GM18520 (cell line): ENCODE data around the gene FARP1.

ENCODE experiments used
- ATAC-seq: cut with Tn5 transposase; IDR thresholded peaks from one replicate; pipeline ENCODE4 v1.9.1; 2021; ENCODE audit not compliant: unreplicated experiment

Gene FARP1

GRCh38 chr13:98198683-98199082, 55.8 kb downstream of the FARP1 start:
- no peak for ATAC-seq

GRCh38 chr13:98199480-98199879, 56.6 kb downstream of the FARP1 start:
- ATAC-seq, result no peak

GRCh38 chr13:98200211-98200878, 57.5 kb downstream of the FARP1 start:
- no peak for ATAC-seq

GRCh38 chr13:98201189-98201588, 58.3 kb downstream of the FARP1 start:
- no peak for ATAC-seq

GRCh38 chr13:98201984-98202383, 59.1 kb downstream of the FARP1 start:
- no peak for ATAC-seq

GRCh38 chr13:98203646-98204326, 60.9 kb downstream of the FARP1 start:
- no peak for ATAC-seq

GRCh38 chr13:98204546-98204945, 61.7 kb downstream of the FARP1 start:
- ATAC-seq, result no peak

- ATAC-seq, result no peak
Observed at GRCh38 chr13:98206946-98207345, 64.1 kb downstream of the FARP1 start.

- ATAC-seq, result no peak
Observed at GRCh38 chr13:98207416-98207815, 64.5 kb downstream of the FARP1 start.

- no peak for ATAC-seq
Observed at GRCh38 chr13:98208606-98209005, 65.7 kb downstream of the FARP1 start.

GRCh38 chr13:98212763-98213162, 69.9 kb downstream of the FARP1 start:
- no peak for ATAC-seq

GRCh38 chr13:98213354-98213753, 70.5 kb downstream of the FARP1 start:
- ATAC-seq, result no peak

GRCh38 chr13:98214008-98214643, 71.2 kb downstream of the FARP1 start:
- no peak for ATAC-seq

- no peak for ATAC-seq
Observed at GRCh38 chr13:98214707-98215106, 71.8 kb downstream of the FARP1 start.

- ATAC-seq, result no peak
Observed at GRCh38 chr13:98215508-98215907, 72.6 kb downstream of the FARP1 start.

GRCh38 chr13:98216135-98216565, 73.3 kb downstream of the FARP1 start:
- ATAC-seq, result no peak

GRCh38 chr13:98216711-98217285, 73.9 kb downstream of the FARP1 start:
- no peak for ATAC-seq

GRCh38 chr13:98217597-98217996, 74.7 kb downstream of the FARP1 start:
- no peak for ATAC-seq

GRCh38 chr13:98219685-98220084, 76.8 kb downstream of the FARP1 start:
- ATAC-seq, result no peak

GRCh38 chr13:98220271-98220791, 77.4 kb downstream of the FARP1 start:
- no peak for ATAC-seq

GRCh38 chr13:98221234-98221633, 78.3 kb downstream of the FARP1 start:
- no peak for ATAC-seq
